ENCODE data around the gene TCEAL8.
A peak's percentile ranks its signal among the peaks of the same experiment; 100 is the strongest.

TCEAL8 gene

DNA sequence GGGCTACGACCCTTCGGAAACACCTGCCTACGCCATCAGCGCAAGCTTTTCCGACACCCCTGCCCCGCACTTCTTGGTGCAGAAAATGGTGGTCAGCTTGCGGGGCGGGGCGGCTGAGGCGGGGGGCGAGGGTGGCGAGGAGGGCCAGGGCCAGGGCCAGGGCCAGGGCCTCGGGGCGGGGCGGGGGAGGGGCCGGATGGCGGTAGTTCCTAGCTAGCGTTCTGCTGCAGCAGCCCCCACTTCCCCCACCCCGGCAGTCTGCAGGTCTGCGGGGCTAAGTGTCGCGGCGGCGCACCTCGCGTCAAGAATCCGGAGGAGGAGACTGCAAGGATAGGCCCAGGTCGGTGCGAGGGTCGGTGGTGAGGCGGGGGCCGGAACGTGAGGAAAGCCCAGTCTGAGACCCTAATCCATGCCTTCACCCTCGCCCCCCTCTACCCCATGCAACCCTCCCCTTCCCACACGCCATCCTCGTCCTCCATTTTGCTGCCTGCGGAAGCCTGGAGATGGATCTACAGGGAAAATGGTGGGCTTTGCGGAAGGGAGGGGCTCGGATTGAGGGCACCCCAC lies 39.4 kb downstream of the TCEAL8 start:
- TF ChIP-seq, protein P1, sequence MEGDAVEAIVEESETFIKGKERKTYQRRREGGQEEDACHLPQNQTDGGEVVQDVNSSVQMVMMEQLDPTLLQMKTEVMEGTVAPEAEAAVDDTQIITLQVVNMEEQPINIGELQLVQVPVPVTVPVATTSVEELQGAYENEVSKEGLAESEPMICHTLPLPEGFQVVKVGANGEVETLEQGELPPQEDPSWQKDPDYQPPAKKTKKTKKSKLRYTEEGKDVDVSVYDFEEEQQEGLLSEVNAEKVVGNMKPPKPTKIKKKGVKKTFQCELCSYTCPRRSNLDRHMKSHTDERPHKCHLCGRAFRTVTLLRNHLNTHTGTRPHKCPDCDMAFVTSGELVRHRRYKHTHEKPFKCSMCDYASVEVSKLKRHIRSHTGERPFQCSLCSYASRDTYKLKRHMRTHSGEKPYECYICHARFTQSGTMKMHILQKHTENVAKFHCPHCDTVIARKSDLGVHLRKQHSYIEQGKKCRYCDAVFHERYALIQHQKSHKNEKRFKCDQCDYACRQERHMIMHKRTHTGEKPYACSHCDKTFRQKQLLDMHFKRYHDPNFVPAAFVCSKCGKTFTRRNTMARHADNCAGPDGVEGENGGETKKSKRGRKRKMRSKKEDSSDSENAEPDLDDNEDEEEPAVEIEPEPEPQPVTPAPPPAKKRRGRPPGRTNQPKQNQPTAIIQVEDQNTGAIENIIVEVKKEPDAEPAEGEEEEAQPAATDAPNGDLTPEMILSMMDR (IDR thresholded peaks at IDR 0.05; ENCODE audit: low read depth, low read length), result no peak
- DNase-seq (ENCODE audit: low read depth in 2 of 2), result peak in 1 of 2 donors; percentile 2
- H3K4me3 ChIP-seq (replicated peaks in 1 of 2; ENCODE audit: low read depth in 2 of 2, low read length in 2 of 2), result peak overlapping the region; percentile 51 to 58

DNA sequence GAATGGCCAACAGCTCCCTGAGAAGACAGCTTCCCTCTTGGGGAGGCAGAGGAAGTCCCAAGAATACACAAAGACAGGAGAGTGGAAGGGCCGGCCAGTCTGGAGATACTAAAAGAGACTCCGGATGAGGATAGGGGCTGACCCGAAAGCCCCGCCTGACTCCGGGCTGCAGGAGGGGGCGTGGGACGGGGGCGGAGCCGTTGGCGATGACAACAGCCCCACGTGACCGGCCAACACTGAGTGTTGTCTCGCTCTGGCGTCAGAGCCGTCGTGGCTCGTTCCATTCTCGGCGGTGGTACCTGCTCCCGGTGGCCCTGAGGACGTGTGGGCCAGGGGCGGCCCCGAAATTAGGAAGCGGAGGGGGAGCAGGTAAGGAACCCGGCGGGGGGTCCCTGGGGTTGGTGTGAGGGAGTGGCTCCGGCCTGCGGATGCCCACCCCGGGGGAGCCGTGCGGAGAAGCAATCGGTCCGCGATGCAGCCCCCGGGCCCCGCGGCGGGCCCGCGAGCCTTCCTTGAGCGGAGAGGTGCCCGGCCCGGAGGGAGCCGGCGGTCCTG lies 40.0 kb downstream of the TCEAL8 start, which contains the start of gene BEX4:
Gene BEX4, plus strand, starts transcription at position 239 of the 555 bp plus-strand sequence. CDS start 1,046 bp downstream, outside the sequence.
- TF ChIP-seq, protein P1 (IDR thresholded peaks at IDR 0.05; ENCODE audit: low read depth, low read length), result no peak

DNA sequence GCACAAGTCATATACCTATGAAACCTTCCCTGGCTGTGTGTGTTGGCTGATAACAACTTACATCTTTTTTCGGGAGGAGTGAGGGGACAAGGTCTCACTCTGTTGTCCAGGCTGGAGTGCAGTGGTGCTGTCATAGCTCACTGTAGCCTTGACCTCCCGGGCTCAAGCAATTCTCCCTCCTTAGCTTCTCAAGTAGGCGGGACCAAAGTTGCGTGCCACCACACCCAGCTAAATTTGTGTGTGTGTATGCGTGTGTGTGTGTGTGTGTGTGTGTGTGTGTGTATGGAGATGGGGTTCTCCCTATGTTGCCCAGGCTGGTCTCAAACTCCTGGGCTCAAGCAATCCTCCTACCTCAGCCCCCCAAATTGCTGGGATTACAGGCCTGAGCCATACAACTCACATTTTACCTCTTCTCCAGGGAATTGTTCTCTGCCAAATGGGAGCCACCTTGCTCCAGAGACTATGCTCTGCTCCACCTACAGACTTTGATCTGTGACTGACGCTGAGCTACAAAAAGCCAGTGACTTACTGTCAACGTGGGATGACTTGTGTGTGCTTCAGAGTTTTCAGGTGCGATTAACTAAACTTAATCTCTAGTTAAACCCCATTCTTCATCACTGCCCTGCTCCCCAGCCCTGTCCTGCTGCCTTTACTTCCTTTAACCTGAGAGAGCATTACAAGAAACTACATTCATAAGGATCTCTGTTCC lies 42.1 kb downstream of the TCEAL8 start:
- TF ChIP-seq, protein P1 (IDR thresholded peaks at IDR 0.05; ENCODE audit: low read depth, low read length), result no peak
- no peak for DNase-seq (ENCODE audit: low read depth in 2 of 2)
- no peak overlapping the region for H3K4me3 ChIP-seq (replicated peaks in 1 of 2; ENCODE audit: low read depth in 2 of 2, low read length in 2 of 2)

More for the DNA sequence above, 40.0 kb downstream of the TCEAL8 start, which contains the start of gene BEX4:
- DNase-seq (ENCODE audit: low read depth in 2 of 2), result peak; percentile 41 to 69
- peak within 1 kb of the TSS; percentile 51 to 58 for H3K4me3 ChIP-seq (replicated peaks in 1 of 2; ENCODE audit: low read depth in 2 of 2, low read length in 2 of 2)

DNA sequence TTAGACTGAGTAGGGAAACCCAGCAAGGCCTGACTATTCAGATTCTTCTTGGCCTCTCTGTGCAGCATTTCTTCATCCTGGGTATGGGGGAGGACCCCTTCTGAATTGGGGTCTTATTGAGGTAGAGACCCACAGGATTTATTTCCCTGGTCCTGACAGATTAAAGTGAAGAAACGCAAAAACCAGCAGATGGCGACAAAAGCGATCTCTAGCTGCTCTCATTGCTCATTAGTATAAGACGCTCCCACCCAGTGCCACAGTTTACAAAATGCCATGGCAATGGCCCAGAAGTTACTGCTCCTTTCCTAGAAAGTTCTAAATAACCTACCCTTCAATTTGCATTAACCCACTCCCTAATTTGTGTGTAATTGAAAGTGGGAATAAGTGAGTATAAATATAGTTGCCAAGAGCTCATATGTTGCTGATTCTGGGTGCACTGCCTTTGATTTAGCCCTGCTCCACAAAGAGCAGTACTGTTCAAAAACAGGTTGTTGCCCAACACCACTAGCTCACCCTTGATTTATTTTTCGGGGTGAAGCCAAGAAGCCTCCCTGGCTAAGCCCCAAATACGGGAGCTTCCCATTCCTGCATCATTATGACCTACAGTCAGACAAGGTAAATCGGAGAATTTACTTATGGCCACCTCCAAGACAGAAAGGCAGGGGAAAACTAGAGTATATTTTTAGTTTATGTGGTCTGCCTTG lies 43.8 kb downstream of the TCEAL8 start:
- no peak overlapping the region for H3K4me3 ChIP-seq (replicated peaks in 1 of 2; ENCODE audit: low read depth in 2 of 2, low read length in 2 of 2)
- peak; percentile 59 to 60 for DNase-seq (ENCODE audit: low read depth in 2 of 2)
- TF ChIP-seq, protein P1 (IDR thresholded peaks at IDR 0.05; ENCODE audit: low read depth, low read length), result peak; percentile 42

DNA sequence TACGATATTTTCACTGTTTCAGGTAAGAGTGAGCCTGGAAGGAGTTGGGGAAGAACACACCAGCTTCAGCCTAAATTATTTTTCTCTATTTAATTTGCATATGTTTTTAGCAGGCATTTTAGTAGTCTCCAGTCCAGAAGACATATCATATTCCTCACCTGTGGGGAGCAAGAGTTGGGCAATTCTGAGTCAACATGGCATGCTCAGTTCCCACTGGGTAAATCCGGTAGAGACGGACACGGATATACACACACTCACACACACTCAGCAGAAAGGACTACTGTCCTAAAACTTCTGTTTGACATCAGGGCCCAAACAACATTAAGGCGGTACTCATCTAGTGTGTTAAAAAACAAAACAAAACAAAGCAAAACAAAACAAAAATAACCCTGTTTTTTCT lies 44.9 kb downstream of the TCEAL8 start:
- DNase-seq (ENCODE audit: low read depth in 2 of 2), result no peak
- H3K4me3 ChIP-seq (replicated peaks in 1 of 2; ENCODE audit: low read depth in 2 of 2, low read length in 2 of 2), result no peak overlapping the region
- TF ChIP-seq, protein P1 (IDR thresholded peaks at IDR 0.05; ENCODE audit: low read depth, low read length), result no peak

Measured in cardiac fibroblast (primary cell).